NCI-H226 (cell line): Measurements from ENCODE around the gene MMS19.
"Not testable (repeated sequence)": the region's sequence is repeated elsewhere in the genome, so short reads cannot be mapped to it uniquely, and the experiment has no call there.

Source experiments
- DNase-seq: peaks from one replicate; pipeline ENCODE4 v3.0.0-alpha.2; 2015

Gene MMS19

GRCh38 chr10:97499561-97500296, 1.5 kb upstream of the MMS19 start:
- DNase-seq = peak; percentile 69

- DNase-seq = peak; percentile 41
These were observed 779 bp upstream of the MMS19 start, which contains the start of gene UBTD1 for GRCh38 chr10:97498841-97499560. UBTD1 (plus strand) TSS chr10:97498924; CDS start chr10:97499204, 280 bp downstream.

- peak; percentile 90 for DNase-seq
These were observed 598 bp downstream of the MMS19 start for GRCh38 chr10:97497572-97498075.

GRCh38 chr10:97494863-97495506, 3.2 kb downstream of the MMS19 start:
- DNase-seq = no peak

- DNase-seq = no peak
These were observed 4.1 kb downstream of the MMS19 start for GRCh38 chr10:97494151-97494550.

GRCh38 chr10:97490592-97490991, 7.6 kb downstream of the MMS19 start:
- no peak for DNase-seq

- DNase-seq = no peak
These were observed 12.5 kb downstream of the MMS19 start for GRCh38 chr10:97485647-97486281.

- no peak for DNase-seq
These were observed 14.3 kb downstream of the MMS19 start for GRCh38 chr10:97483921-97484320.

GRCh38 chr10:97483506-97483905, 14.7 kb downstream of the MMS19 start:
- no peak for DNase-seq

- no peak for DNase-seq
These were observed 15.8 kb downstream of the MMS19 start for GRCh38 chr10:97482381-97482780.

- DNase-seq = peak; percentile 26
These were observed 17.2 kb downstream of the MMS19 start for GRCh38 chr10:97481071-97481470.

GRCh38 chr10:97479939-97480338, 18.3 kb downstream of the MMS19 start:
- DNase-seq = peak; percentile 90

GRCh38 chr10:97479410-97479809, 18.8 kb downstream of the MMS19 start:
- peak; percentile 66 for DNase-seq

- DNase-seq = peak; percentile 25
These were observed 22.2 kb downstream of the MMS19 start for GRCh38 chr10:97475936-97476594.

GRCh38 chr10:97474918-97475317, 23.3 kb downstream of the MMS19 start:
- no peak for DNase-seq

GRCh38 chr10:97468781-97469180, 29.4 kb downstream of the MMS19 start:
- not testable (repeated sequence) for DNase-seq

GRCh38 chr10:97468162-97468561, 30.1 kb downstream of the MMS19 start:
- DNase-seq = no peak

GRCh38 chr10:97466755-97467154, 31.5 kb downstream of the MMS19 start:
- peak; percentile 52 for DNase-seq

- DNase-seq = no peak
These were observed 32.2 kb downstream of the MMS19 start for GRCh38 chr10:97465982-97466381.

GRCh38 chr10:97464226-97464625, 34.0 kb downstream of the MMS19 start:
- no peak for DNase-seq

- no peak for DNase-seq
These were observed 34.7 kb downstream of the MMS19 start for GRCh38 chr10:97463363-97464132.

- DNase-seq = no peak
These were observed 35.9 kb downstream of the MMS19 start for GRCh38 chr10:97462309-97462708.
